Muscle of leg (tissue), 11 donors: ENCODE results near the gene KIRREL3. TPM values are rescaled to one million over a fixed set of nuclear protein-coding genes. Genes with fewer than 3 reads are reported as not detected.
A peak's percentile ranks its signal among the peaks of the same experiment; 100 is the strongest.
"Not testable (repeated sequence)": the region's sequence is repeated elsewhere in the genome, so short reads cannot be mapped to it uniquely, and the experiment has no call there.

Source experiments
- DNase-seq: peaks from one replicate; pipeline ENCODE4 v3.0.0; 2013
- H3K27ac ChIP-seq: one replicate; pipeline ENCODE4 v1.5.1; 2013; ENCODE audit warnings: mild to moderate bottlenecking, low read length, control low read depth
- H3K27me3 ChIP-seq: one replicate; pipeline ENCODE4 v1.6.1; 2013; ENCODE audit warnings: low read length; ENCODE audit not compliant: control insufficient read depth, insufficient read depth
- H3K36me3 ChIP-seq: one replicate; pipeline ENCODE4 v1.6.1; 2013; ENCODE audit warnings: low read length; ENCODE audit not compliant: control insufficient read depth, insufficient read depth
- H3K4me1 ChIP-seq: one replicate; pipeline ENCODE4 v1.6.1; 2013; ENCODE audit warnings: low read length; ENCODE audit not compliant: control insufficient read depth, insufficient read depth
- H3K4me3 ChIP-seq: one replicate; pipeline ENCODE4 v1.5.1; 2013; ENCODE audit warnings: low read length, control low read depth
- H3K9me3 ChIP-seq: replicated peaks from 2 replicates; pipeline ENCODE4 v1.6.1; 2013; ENCODE audit warnings: low read depth, low read length; ENCODE audit not compliant: control insufficient read depth
- WGBS: methylation state at CpG from one replicate; pipeline ENCODE4 v1.1.5; 2013; ENCODE audit warnings: missing lambda C conversion rate; ENCODE audit not compliant: insufficient coverage; 5-methylcytosine and 5-hydroxymethylcytosine counted together
- polyA plus RNA-seq, 8 donors: library from polyadenylated mRNA; unstranded; fragments of 120-200 nt; gene quantifications; one replicate each; pipeline versions ENCODE4 v1.2.1 to v1.2.3, GENCODE V29; 2013; ENCODE audit warnings: inconsistent platforms in 1 of 8, low replicate concordance in 1 of 8; ENCODE audit not compliant: insufficient read length in 8 of 8, insufficient read depth in 1 of 8
- total RNA-seq: library from RNA; stranded (reverse); fragments of 120-200 nt; gene quantifications from one replicate; pipeline ENCODE4 v1.2.4, GENCODE V29; 2013

KIRREL3 gene
- total and polyA plus RNA-seq, 9 donors = 0.27 to 1.8 (median 0.93) TPM

DNA sequence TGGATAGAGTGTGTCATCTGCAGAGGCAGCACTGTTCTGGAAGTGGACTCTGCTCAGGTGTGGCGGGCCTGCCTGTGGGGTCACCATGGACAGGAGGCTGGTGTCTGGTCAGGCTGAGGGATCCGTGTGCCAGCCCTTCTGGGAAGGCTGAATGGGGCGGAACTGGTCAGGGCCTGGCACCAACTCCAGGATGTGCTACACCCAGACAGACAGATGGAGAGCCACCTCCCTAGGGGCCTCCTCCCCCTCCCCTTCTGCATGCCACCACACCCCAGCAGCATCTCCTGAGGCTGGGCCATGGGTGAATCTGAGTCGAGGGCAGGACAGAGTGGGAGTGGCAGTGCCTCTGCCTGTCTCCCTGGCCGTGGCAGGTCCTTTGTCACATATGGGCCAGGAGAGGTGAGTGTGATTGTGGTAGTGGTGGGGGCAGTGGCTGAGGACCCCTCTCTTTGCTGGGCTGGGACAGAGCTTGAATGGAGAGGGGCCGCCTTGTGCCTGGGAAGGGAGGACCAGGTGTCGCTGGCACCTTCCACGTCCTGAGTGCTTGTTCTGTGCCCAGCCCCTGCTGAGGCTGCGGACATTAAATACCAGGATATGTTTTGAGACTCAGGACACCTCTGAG lies 616.0 kb downstream of the KIRREL3 start:
- no peak for DNase-seq
- WGBS = 88% methylated on average over 7 of the region's 9 CpGs
- H3K4me1 ChIP-seq = peaks cover 23% of the 10 kb centered on the region

DNA sequence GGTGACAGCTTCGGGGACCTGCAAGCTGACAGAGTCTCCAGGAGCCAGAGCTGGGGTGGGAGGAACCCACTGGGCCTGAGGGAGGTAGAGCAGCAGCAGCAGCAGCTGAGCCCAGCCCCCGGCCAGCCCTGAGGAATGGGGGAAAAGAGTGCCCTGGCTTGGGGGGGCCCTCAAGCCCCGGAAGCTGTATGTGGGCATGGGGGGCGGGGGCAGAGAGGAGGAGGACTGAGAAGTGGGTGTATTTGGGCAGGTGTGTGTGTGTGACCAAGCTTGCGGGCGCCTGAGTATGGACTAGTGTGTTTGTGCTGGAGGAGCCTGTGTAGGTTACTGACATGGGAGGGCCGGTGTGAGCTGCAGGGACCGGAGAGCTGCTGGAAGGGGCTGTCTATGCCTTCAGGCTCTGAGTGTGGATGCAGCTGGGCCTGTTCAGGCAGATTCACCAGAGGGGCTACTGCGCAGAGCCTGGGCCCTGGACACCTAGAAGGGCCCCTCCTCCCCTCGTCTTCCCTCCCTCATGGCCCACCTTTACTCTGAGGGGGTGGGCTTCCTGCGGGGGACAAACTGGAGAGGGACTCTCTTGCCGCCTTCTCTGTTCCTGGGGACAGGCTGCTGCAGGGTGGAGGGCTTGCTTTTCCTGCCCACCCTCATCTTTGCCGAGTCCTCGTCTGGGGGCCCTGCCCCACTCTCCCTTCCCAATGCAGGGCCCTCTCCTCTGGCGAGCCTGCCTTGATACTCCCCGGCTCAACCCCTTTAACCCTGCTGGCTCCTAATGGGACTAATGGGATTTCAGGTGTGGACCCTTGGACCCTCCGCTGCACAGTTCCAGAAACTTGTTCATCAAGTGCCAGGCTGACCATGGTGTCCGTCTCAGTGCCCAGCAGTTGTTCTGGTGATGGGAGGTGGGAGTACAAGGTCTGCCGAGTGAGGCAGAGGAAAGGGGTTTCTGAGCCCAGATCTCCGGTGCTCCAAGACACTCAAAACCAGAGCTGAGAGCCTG lies 616.9 kb downstream of the KIRREL3 start:
- no peak for DNase-seq
- Histone ChIP-seq H3K27ac (no peak overlapping the region), H3K4me3 (no peak overlapping the region), H3K27me3 (no peaks in the 10 kb centered on the region), H3K4me1 (peaks cover 23% of the 10 kb centered on the region), H3K9me3 (no peaks in the 10 kb centered on the region), H3K36me3 (peaks cover 3% of the 10 kb centered on the region)
- 64% methylated on average over 15 of the region's 20 CpGs for WGBS

More for the DNA sequence above, 616.0 kb downstream of the KIRREL3 start:
- Histone ChIP-seq H3K4me3 (no peak overlapping the region), H3K27me3 (no peaks in the 10 kb centered on the region), H3K27ac (no peak overlapping the region), H3K36me3 (peaks cover 3% of the 10 kb centered on the region), H3K9me3 (no peaks in the 10 kb centered on the region)

DNA sequence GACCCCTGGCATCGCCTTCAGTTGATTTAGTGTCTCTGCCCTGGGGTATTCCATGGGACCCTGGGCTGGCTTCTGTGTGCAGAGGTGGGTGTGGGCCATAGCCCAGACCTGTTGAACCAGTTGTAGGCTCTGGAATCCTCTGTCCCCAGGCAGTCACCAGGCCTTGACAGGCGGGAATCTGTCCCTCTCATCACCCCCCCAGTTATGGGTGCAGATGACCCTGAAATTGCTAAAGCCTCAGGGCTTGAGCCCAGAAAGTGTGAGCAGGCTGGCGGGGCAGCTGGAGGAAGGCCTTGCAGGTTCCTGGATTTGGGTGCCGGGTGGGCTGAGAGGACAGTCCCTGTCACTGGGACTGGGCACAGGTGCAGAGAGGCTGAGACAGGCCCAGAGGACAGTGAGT lies 617.9 kb downstream of the KIRREL3 start:
- H3K4me1 ChIP-seq = peaks cover 23% of the 10 kb centered on the region
- DNase-seq, H3K27ac ChIP-seq, H3K9me3 ChIP-seq, H3K27me3 ChIP-seq, H3K36me3 ChIP-seq, H3K4me3 ChIP-seq: not testable (repeated sequence)
- WGBS = 100% methylated on average over 1 of the region's 4 CpGs

DNA sequence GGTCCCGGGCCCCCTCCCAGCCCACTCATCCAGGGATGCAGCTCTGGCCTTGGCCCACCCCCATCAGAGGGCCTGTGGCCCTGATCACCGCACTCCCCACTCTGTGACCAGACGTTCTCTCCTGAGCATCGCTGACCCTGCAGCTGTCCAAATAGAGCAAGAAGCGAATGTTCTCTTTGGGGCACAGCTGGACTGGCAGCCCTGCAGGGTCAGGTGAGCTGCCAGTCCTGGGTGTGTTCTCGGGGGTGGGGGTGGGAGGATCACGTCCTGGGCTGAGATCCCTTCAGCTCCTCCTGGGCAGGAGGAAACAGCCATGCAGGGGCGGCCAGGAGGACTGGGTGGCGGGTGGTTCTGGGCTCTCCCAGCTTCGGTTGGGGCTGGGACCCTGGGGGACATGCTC lies 618.6 kb downstream of the KIRREL3 start:
- not testable (repeated sequence) for DNase-seq, H3K9me3 ChIP-seq, H3K4me3 ChIP-seq, H3K36me3 ChIP-seq, H3K27ac ChIP-seq, H3K27me3 ChIP-seq
- 67% methylated on average over 1 of the region's 10 CpGs for WGBS
- peaks cover 23% of the 10 kb centered on the region for H3K4me1 ChIP-seq

DNA sequence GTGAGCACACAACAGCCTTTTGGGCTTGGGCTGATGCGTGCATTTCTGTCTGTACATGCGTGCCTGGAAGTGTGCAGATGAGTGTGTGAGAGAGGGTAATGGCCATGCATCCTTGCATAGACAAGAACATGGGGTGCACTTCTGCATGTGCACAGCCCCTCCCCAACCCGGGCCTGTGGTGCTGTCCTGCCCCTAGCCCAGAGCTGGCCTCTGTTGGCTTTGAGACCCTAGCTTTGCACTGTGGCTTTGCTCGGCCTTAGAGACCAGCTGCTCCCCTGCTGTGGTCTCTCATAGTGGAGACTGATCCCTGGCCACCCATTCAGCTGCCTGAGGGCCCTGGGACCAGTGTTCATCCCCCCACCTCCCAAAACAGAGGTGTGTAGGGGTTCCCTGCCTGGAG lies 619.7 kb downstream of the KIRREL3 start:
- DNase-seq = no peak
- H3K4me1 ChIP-seq = peaks cover 14% of the 10 kb centered on the region
- no peaks in the 10 kb centered on the region for H3K27me3 ChIP-seq
- no peak overlapping the region for H3K4me3 ChIP-seq
- peaks cover 3% of the 10 kb centered on the region for H3K36me3 ChIP-seq
- no peak overlapping the region for H3K27ac ChIP-seq
- WGBS = 65% methylated on average over 2 of the region's 4 CpGs
- H3K9me3 ChIP-seq = no peaks in the 10 kb centered on the region

DNA sequence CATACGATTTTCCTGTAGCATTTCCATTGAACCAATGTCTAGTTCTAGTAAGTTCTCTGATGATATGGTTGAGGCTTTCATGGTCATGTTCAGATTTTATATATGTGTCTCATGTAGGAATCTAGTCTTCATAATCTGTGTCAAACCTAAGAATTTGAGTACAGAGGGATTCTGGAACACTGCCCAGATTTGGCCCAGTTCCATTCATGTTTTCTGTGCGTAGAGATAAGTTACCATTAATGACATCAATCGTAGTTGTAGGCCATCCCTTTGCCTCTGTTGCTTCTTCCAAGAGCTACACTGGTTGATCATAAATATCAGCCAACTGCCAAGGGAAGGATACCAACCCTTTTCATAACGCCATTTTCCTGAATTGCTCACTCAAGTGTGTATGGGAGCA lies 621.8 kb downstream of the KIRREL3 start:
- peak; percentile 61 for DNase-seq
- H3K27ac ChIP-seq = no peak overlapping the region
- peaks cover 19% of the 10 kb centered on the region for H3K4me1 ChIP-seq

DNA sequence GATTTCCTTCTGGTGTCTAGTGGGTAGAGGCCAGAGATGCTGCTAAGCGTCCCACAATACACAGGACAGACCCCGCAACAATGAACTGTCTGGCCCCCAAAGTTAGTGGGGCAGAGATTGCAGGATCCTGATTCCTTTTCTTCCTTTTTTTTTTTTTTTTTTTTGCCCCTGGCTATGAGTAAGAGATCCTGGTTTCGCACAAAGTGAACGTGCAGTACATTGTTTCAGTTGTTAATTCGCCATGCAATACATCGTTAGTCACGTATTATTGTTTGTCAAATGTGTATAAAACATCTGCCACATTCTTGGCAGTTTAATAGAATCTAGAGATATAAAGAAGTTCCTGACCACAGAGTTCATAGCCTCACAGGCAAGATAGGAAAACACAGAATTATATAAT lies 624.8 kb downstream of the KIRREL3 start:
- Histone ChIP-seq H3K36me3 (peaks cover under 1% of the 10 kb centered on the region), H3K27me3 (no peaks in the 10 kb centered on the region), H3K27ac (no peak overlapping the region), H3K4me1 (peaks cover 13% of the 10 kb centered on the region), H3K4me3 (no peak overlapping the region), H3K9me3 (no peaks in the 10 kb centered on the region)
- 100% methylated on average over 1 of the region's 7 CpGs for WGBS
- DNase-seq = no peak

More for the DNA sequence above, 621.8 kb downstream of the KIRREL3 start:
- 60% methylated on average over 1 of the region's 4 CpGs for WGBS
- H3K27me3 ChIP-seq = no peaks in the 10 kb centered on the region
- H3K9me3 ChIP-seq = no peaks in the 10 kb centered on the region
- H3K36me3 ChIP-seq = peaks cover 3% of the 10 kb centered on the region
- no peak overlapping the region for H3K4me3 ChIP-seq

GRCh38 chr11:126374562-126375300 lies 625.8 kb downstream of the KIRREL3 start:
- not testable (repeated sequence) for H3K9me3 ChIP-seq, H3K27me3 ChIP-seq, DNase-seq, H3K4me3 ChIP-seq, H3K27ac ChIP-seq, H3K36me3 ChIP-seq
- 44% methylated on average over 10 of the region's 28 CpGs for WGBS
- peaks cover 13% of the 10 kb centered on the region for H3K4me1 ChIP-seq

DNA sequence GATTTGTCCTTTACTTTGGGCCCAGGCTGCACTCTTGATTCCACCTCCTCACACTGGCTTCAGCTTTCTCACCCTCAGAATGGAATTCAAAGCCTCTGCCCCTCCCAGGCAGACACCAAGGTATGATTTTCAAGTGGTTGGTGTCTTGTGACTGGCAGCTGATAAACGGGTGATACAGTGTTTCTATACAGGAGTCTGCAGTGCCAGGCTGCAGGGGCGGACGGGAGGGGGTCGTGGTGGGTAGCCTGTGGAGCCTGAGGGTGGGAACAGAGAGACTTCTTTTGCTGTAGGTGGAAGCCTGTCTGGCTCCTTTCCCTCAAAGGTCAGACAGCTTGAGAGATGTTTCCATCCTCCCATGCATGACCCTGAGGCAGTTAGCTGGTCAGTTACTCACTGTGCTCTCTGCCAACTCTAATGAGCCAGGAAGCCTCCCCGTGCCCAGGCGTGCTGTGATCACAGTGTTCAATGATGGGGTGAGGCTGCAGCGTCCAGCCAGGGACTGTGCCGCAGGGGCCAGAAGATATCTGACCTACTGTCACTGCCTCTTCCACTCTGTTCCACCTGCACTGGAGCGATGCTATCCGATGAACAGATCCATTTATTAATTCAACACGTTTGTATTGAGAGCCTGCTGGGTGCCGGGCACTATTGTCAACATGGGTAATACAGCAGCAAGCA lies 627.0 kb downstream of the KIRREL3 start:
- not testable (repeated sequence) for H3K27me3 ChIP-seq, DNase-seq, H3K27ac ChIP-seq, H3K36me3 ChIP-seq, H3K9me3 ChIP-seq, H3K4me3 ChIP-seq
- WGBS = 64% methylated on average over 2 of the region's 12 CpGs
- peaks cover 13% of the 10 kb centered on the region for H3K4me1 ChIP-seq
